Type B pancreatic cell (in vitro differentiated cells): ENCODE results near the gene WDFY2. TPM values are rescaled to one million over a fixed set of nuclear protein-coding genes. Genes with fewer than 3 reads are reported as not detected.

ENCODE experiments used
- DNase-seq: peaks from one replicate; pipeline ENCODE4 v3.0.0; 2021; ENCODE audit warnings: mixed read lengths; ENCODE audit not compliant: unreplicated experiment; ENCODE audit errors: extremely low spot score
- H3K27ac Mint-ChIP-seq: 2 replicates; pipeline ENCODE4 v1.8.0; 2021; ENCODE audit warnings: mild to moderate bottlenecking, mixed read lengths
- H3K27me3 Mint-ChIP-seq: 2 replicates; pipeline ENCODE4 v1.8.0; 2021; ENCODE audit warnings: mixed read lengths
- H3K36me3 Mint-ChIP-seq: 2 replicates; pipeline ENCODE4 v1.8.0; 2021; ENCODE audit warnings: mixed read lengths
- H3K4me1 Mint-ChIP-seq: one replicate; pipeline ENCODE4 v1.8.0; 2021; ENCODE audit warnings: mixed read lengths; ENCODE audit not compliant: unreplicated experiment
- H3K4me3 Mint-ChIP-seq: 2 replicates; pipeline ENCODE4 v1.8.0; 2021; ENCODE audit warnings: mild to moderate bottlenecking, mixed read lengths
- H3K9me3 Mint-ChIP-seq: 2 replicates; pipeline ENCODE4 v1.8.0; 2021; ENCODE audit warnings: mixed read lengths
- total RNA-seq: library from RNA; stranded (reverse); gene quantifications from 2 replicates; pipeline ENCODE4 v1.2.1, GENCODE V29; 2021; ENCODE audit warnings: low replicate concordance
- TF ChIP-seq, protein P1 (sequence below): fragments of 200-600 bp; sonication (generic); conservative IDR thresholded peaks from 2 replicates; pipeline ENCODE4 v1.5.0; 2021; ENCODE audit warnings: antibody characterized with exemption, mild to moderate bottlenecking

The WDFY2 gene
- total RNA-seq, 1 donor from 2014 or later = 20.3 TPM

DNA sequence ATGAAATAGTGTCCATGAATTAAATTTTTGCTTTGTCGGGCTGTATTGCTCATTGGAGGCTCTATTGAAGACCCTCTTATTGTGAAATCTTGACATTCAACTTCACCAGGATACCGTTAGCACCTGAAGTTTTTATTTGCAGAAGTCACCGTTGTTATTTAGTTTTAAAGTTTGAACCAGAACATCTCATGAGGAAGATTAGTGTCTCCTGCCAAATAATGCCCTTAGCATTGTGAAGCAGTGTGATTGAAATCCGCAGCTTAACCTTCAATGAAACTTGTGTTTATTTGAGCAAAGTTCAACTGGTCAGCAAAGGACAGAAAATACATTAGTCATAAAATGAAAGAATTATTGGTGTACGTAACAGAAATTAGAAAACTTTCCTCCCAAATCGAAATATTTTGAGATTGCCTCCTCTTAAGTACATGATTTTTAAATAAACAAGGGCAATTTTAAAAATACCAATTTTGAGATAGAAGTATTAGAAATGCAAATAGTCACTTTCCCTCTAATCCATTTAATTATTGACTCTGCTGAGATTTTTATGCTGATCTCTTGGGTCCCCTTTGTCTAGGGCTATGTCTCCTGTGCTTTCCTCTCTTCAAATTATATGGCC lies 84.4 kb downstream of the WDFY2 start:
- no peaks in the 10 kb centered on the region for H3K27me3 Mint-ChIP-seq
- peaks cover 31% of the 10 kb centered on the region for H3K36me3 Mint-ChIP-seq
- peaks cover 36% of the 10 kb centered on the region for H3K4me1 Mint-ChIP-seq
- peaks cover 9% of the 10 kb centered on the region for H3K9me3 Mint-ChIP-seq
- no peak for DNase-seq
- peak overlapping the region; percentile 4 for H3K27ac Mint-ChIP-seq
- TF ChIP-seq, protein P1, sequence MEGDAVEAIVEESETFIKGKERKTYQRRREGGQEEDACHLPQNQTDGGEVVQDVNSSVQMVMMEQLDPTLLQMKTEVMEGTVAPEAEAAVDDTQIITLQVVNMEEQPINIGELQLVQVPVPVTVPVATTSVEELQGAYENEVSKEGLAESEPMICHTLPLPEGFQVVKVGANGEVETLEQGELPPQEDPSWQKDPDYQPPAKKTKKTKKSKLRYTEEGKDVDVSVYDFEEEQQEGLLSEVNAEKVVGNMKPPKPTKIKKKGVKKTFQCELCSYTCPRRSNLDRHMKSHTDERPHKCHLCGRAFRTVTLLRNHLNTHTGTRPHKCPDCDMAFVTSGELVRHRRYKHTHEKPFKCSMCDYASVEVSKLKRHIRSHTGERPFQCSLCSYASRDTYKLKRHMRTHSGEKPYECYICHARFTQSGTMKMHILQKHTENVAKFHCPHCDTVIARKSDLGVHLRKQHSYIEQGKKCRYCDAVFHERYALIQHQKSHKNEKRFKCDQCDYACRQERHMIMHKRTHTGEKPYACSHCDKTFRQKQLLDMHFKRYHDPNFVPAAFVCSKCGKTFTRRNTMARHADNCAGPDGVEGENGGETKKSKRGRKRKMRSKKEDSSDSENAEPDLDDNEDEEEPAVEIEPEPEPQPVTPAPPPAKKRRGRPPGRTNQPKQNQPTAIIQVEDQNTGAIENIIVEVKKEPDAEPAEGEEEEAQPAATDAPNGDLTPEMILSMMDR = no peak
- peak overlapping the region; percentile 18 for H3K4me3 Mint-ChIP-seq

DNA sequence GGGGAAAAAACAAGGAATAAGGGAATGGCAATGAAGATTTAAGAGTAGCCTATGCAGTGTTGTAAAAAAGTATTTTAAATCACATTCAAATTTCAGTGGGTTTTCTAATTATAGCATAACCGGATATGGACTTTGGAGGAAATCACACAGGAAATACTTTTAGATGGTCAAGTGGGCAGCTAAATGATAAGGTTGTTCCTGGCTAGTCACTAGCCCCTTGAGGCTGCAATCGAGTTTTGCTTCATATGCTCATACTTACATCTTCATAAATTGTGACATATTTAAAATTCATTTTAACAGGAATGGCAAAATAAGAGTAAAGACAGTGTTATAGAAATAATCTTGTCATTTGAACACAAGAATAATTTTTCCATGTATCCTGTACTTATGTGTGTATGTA lies 88.9 kb downstream of the WDFY2 start:
- peaks cover 9% of the 10 kb centered on the region for H3K9me3 Mint-ChIP-seq
- DNase-seq = no peak
- no peaks in the 10 kb centered on the region for H3K27me3 Mint-ChIP-seq
- TF ChIP-seq, protein P1 = no peak
- H3K27ac Mint-ChIP-seq = peak overlapping the region; percentile 98
- H3K36me3 Mint-ChIP-seq = peaks cover 26% of the 10 kb centered on the region
- no peak overlapping the region for H3K4me3 Mint-ChIP-seq
- H3K4me1 Mint-ChIP-seq = peaks cover 31% of the 10 kb centered on the region

DNA sequence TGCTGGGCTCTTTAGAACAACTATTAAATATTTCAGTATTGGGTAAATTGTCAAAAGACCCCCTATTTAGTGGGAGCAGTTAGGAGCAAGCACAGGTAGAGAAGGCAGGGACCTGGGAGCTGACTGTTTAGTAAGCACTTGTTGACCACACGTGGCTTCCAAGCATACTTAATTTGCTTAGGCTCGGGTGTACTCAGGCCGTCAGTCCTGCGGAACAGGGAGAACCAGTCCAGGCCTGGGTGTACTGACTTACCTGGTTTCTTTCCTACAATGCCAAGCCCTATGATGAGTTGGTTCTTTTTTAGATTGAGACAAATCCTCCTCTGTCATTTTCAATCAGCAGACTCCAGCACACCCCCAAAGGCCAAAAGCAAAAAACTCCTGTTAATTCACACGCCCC lies 90.0 kb downstream of the WDFY2 start:
- Mint-ChIP-seq H3K27me3 (no peaks in the 10 kb centered on the region), H3K4me3 (peak overlapping the region; percentile 78), H3K36me3 (peaks cover 26% of the 10 kb centered on the region), H3K9me3 (peaks cover 9% of the 10 kb centered on the region), H3K4me1 (peaks cover 22% of the 10 kb centered on the region), H3K27ac (peak overlapping the region; percentile 98)
- no peak for DNase-seq
- TF ChIP-seq, protein P1 = no peak

DNA sequence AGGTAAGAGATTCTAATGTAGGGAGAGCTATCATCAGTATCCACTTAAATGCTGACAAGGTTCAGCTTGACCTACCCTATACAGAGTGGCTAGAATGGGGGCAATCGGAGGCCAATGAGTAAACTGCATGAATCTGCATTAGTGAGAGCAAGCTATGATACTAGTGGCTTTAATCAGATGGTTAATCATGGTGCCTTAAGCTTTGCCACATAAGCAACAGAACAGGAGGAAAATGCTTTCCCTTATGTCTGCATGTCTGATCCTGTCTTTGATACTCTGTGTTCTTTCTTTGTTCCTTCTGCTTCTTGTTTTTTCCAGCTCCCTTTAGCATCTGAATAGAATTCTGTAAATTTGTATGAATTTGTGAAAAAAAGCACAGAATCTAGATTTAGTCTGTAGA lies 91.1 kb downstream of the WDFY2 start:
- Mint-ChIP-seq H3K36me3 (peaks cover 19% of the 10 kb centered on the region), H3K9me3 (peaks cover 9% of the 10 kb centered on the region), H3K27me3 (no peaks in the 10 kb centered on the region), H3K4me1 (peaks cover 14% of the 10 kb centered on the region), H3K27ac (peak overlapping the region; percentile 98), H3K4me3 (no peak overlapping the region)
- no peak for DNase-seq
- TF ChIP-seq, protein P1 = no peak

DNA sequence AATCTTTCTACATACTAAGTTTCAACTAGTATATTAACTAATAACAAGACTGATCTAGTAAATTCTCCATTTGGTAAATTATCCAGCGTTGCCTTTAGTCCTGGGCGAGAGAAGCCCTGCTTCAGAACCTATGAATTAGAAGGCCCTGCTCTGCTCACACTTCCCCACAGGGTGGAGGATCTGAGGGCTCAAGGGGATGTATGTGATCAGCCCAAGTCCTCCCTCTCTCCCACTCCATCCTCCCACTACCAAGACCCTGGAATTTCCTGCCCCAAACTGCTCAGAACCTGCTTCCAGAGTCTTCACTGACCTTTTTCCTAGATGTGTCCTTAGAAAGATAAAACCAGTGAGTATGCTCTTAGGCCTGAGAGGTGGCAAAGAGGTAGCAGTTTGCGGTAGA lies 91.6 kb downstream of the WDFY2 start:
- TF ChIP-seq, protein P1 = no peak
- H3K9me3 Mint-ChIP-seq = peaks cover 9% of the 10 kb centered on the region
- no peak for DNase-seq
- H3K27ac Mint-ChIP-seq = peak overlapping the region; percentile 98
- H3K27me3 Mint-ChIP-seq = no peaks in the 10 kb centered on the region
- H3K4me3 Mint-ChIP-seq = no peak overlapping the region
- H3K4me1 Mint-ChIP-seq = peaks cover 14% of the 10 kb centered on the region
- H3K36me3 Mint-ChIP-seq = peaks cover 19% of the 10 kb centered on the region
